CD8-positive, alpha-beta memory T cell (primary cell): ENCODE measurements around the gene AAR2. TPM values are rescaled to one million over a fixed set of nuclear protein-coding genes. Genes with fewer than 3 reads are reported as not detected.

ENCODE experiments used
- CTCF ChIA-PET: fragments of 350-600 bp; sonication (Branson Sonifier 250); formaldehyde crosslinking; loops from one replicate; lab custom pipeline; 2021; ENCODE audit warnings: antibody characterized with exemption; lab: Charles Lee
- POLR2A ChIA-PET: fragments of 350-600 bp; sonication (Branson Sonifier 250); formaldehyde crosslinking; loops from one replicate; lab custom pipeline; 2021; ENCODE audit warnings: antibody characterized with exemption; lab: Charles Lee
- DNase-seq, 5 donors: peaks; one replicate each; pipeline versions ENCODE4 v3.0.0 to v3.0.0-alpha.2; 2020 to 2022; ENCODE audit warnings: mixed read lengths in 1 of 5
- H3K27ac ChIP-seq: one replicate; pipeline ENCODE4 v1.7.0; 2013; ENCODE audit warnings: low read depth, mild to moderate bottlenecking, low read length, moderate library complexity
- H3K27me3 ChIP-seq: 2 replicates; pipeline ENCODE4 v1.7.0; 2013; ENCODE audit warnings: low read length, mild to moderate bottlenecking; ENCODE audit not compliant: insufficient read depth, poor library complexity, severe bottlenecking
- H3K36me3 ChIP-seq: 2 replicates; pipeline ENCODE4 v1.7.0; 2013; ENCODE audit warnings: mild to moderate bottlenecking, low read length, moderate library complexity; ENCODE audit not compliant: insufficient read depth
- H3K4me1 ChIP-seq: 2 replicates; pipeline ENCODE4 v1.7.0; 2013; ENCODE audit warnings: mild to moderate bottlenecking, low read length, moderate library complexity; ENCODE audit not compliant: insufficient read depth
- H3K4me3 ChIP-seq: 2 replicates; pipeline ENCODE4 v1.7.0; 2013; ENCODE audit warnings: mild to moderate bottlenecking, low read length
- H3K9me3 ChIP-seq: 2 replicates; pipeline ENCODE4 v1.7.0; 2013; ENCODE audit warnings: mild to moderate bottlenecking, low read length
- H3K27ac Mint-ChIP-seq, 8 donors: one replicate each; pipeline ENCODE4 v1.8.0; 2020 to 2021; ENCODE audit warnings: mixed read lengths in 8 of 8, mild to moderate bottlenecking in 6 of 8, inconsistent platforms in 3 of 8, moderate library complexity in 3 of 8
- H3K27me3 Mint-ChIP-seq, 2 donors: one replicate each; pipeline ENCODE4 v1.8.0; 2020 to 2021; ENCODE audit warnings: mixed read lengths in 2 of 2, mild to moderate bottlenecking in 1 of 2, moderate library complexity in 1 of 2
- H3K36me3 Mint-ChIP-seq, 3 donors: one replicate each; pipeline ENCODE4 v1.8.0; 2020 to 2021; ENCODE audit warnings: mixed read lengths in 3 of 3, inconsistent platforms in 1 of 3, mild to moderate bottlenecking in 1 of 3
- H3K4me1 Mint-ChIP-seq, 3 donors: one replicate each; pipeline ENCODE4 v1.8.0; 2020 to 2021; ENCODE audit warnings: mixed read lengths in 3 of 3, inconsistent platforms in 1 of 3, mild to moderate bottlenecking in 1 of 3
- H3K4me3 Mint-ChIP-seq, 7 donors: one replicate each; pipeline ENCODE4 v1.8.0; 2020 to 2021; ENCODE audit warnings: mixed read lengths in 7 of 7, mild to moderate bottlenecking in 6 of 7, moderate library complexity in 4 of 7, inconsistent platforms in 2 of 7
- H3K9me3 Mint-ChIP-seq, 5 donors: one replicate each; pipeline ENCODE4 v1.8.0; 2020 to 2022; ENCODE audit warnings: mixed read lengths in 5 of 5, mild to moderate bottlenecking in 3 of 5, moderate library complexity in 2 of 5, inconsistent platforms in 1 of 5
- polyA plus RNA-seq: library from polyadenylated mRNA; unstranded; fragments of 300-500 nt; fragmentation: Illumina TruSeq; gene quantifications from one replicate; pipeline ENCODE4 v1.2.3, GENCODE V29; 2021
- total RNA-seq, 2 experiments: library from RNA; stranded (reverse); gene quantifications; one replicate each; pipeline ENCODE4 v1.2.3, GENCODE V29; 2021

The AAR2 gene
- total and polyA plus RNA-seq, 3 experiments from 2014 or later, result 32.1 to 38.2 (median 32.7) TPM

DNA sequence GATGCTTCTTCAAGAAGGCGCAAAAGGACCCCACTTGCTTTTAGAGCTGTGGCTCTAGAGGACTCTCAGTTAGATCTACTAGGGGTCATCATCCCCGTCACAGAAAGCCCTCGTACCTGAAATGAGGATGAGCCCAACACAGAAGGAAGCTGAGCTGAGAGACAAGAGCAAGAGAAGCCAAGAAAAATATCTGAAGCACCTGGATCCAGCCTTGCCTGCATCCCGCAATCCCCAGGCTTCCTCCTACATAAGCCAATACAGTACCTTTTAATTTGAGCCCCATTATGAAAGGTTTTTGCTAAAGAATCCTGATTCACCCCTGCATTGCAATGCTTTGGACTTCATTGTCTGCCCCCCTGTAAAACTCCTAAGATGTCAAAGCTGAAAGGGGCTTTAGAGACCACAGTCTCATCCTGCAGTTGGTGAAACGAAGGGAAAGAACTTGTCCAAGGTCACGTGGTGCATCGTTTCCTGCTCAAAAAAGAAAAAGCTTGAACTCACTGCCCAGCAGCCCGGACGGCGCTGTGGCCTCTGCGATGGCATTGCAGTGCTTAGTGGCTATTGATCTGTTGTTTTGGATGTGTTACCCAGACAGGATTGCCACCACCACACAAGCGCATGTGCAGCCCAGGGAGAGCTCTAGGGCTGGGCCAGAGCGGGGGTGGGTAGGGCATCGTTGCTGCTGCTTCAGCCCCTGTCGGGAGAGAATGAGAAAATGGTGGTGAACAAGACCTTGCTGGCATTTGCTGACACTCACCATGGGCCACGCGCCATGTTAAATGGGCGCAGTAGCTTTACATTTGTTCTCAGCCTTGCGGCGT lies 28.4 kb downstream of the AAR2 start:
- Mint-ChIP-seq H3K9me3 (no peaks in the 10 kb centered on the region), H3K4me1 (no peaks in the 10 kb centered on the region), H3K36me3 (no peaks in the 10 kb centered on the region), H3K4me3 (no peak overlapping the region), H3K27me3 (peaks cover 0 to 9% of the 10 kb centered on the region in 2 donors), H3K27ac (no peak overlapping the region)
- CTCF ChIA-PET, result no interaction called here
- POLR2A ChIA-PET, result no interaction called here
- Histone ChIP-seq H3K27me3 (no peaks in the 10 kb centered on the region), H3K36me3 (no peaks in the 10 kb centered on the region), H3K9me3 (no peaks in the 10 kb centered on the region), H3K4me1 (no peaks in the 10 kb centered on the region), H3K27ac (no peak overlapping the region), H3K4me3 (no peak overlapping the region)
- DNase-seq, result no peak

DNA sequence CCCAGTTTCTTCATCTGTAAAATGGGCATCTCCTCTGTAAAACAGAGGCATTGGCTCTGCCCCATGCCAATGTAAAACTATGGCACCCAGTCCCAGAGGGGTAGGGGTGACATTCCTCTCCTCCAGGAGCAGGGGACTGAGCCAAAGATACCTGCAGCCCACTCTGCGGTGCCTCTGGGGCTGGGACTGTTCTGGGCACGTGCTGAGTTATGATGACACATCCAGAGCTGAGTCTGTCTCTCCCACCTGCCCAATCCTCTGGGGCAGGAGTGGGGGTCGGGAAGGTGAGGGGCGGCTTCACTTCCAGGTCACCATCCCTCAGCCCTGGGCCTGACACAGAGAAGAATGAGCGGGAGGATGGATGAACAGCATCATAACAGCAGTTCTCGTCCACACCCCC lies 29.9 kb downstream of the AAR2 start:
- no peak overlapping the region for H3K27ac ChIP-seq
- H3K4me1 Mint-ChIP-seq, result no peaks in the 10 kb centered on the region
- CTCF ChIA-PET, result no interaction called here
- no peak overlapping the region for H3K4me3 Mint-ChIP-seq
- H3K9me3 ChIP-seq, result no peaks in the 10 kb centered on the region
- H3K36me3 Mint-ChIP-seq, result no peaks in the 10 kb centered on the region
- no peaks in the 10 kb centered on the region for H3K27me3 ChIP-seq
- no peaks in the 10 kb centered on the region for H3K4me1 ChIP-seq
- no peak overlapping the region for H3K27ac Mint-ChIP-seq
- peaks cover 0 to 9% of the 10 kb centered on the region in 2 donors for H3K27me3 Mint-ChIP-seq
- no peaks in the 10 kb centered on the region for H3K9me3 Mint-ChIP-seq
- DNase-seq, result no peak
- H3K36me3 ChIP-seq, result no peaks in the 10 kb centered on the region
- no peak overlapping the region for H3K4me3 ChIP-seq
- POLR2A ChIA-PET, result no interaction called here

DNA sequence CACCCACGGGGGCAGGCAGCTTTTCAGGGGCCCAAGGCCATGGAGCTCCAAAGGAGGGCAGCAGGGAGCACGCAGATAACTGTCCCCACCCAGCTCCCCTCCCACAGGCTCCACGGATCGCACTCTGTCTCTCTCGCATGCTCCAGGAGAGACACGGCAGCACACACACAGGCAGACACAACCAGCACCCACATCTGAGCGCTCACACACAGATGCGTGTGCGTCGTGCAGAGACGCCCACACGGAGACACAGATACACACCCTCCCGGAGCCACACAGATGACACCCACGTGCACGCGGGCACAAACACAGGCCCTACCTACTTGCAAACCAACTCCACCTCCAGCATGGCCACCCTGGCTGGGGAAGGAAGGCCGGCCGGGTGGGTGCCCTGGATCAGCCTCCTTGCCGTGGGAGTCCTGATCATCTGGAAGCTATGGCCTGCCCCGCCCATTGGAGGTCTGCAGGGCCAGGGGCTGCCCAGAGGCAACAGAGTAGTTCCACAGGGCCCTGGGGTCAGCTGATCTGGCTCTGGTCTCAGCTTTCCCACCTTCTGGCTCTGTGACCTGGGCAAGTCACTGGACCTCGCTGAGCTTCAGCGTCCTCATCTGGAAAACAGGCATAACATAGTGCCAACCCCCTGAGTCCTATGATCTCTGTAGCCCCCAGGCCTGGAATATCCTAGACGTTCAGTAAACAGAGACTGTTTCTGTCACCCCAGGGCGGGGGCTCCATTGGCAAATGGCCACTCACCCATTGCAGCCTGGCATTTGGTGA lies 31.5 kb downstream of the AAR2 start:
- Mint-ChIP-seq H3K9me3 (no peaks in the 10 kb centered on the region), H3K4me1 (no peaks in the 10 kb centered on the region), H3K36me3 (no peaks in the 10 kb centered on the region), H3K27ac (no peak overlapping the region), H3K4me3 (no peak overlapping the region), H3K27me3 (peaks cover 3 to 9% of the 10 kb centered on the region in 2 donors)
- Histone ChIP-seq H3K9me3 (no peaks in the 10 kb centered on the region), H3K27me3 (no peaks in the 10 kb centered on the region), H3K4me3 (no peak overlapping the region), H3K27ac (no peak overlapping the region), H3K36me3 (no peaks in the 10 kb centered on the region), H3K4me1 (no peaks in the 10 kb centered on the region)
- ChIA-PET POLR2A (interaction anchor here (0.6 kb wide), 1 partner anchor 21 kb away, joined by 3 read pairs; no protein-coding TSS in a partner anchor), CTCF (no interaction called here)
- DNase-seq, result no peak

DNA sequence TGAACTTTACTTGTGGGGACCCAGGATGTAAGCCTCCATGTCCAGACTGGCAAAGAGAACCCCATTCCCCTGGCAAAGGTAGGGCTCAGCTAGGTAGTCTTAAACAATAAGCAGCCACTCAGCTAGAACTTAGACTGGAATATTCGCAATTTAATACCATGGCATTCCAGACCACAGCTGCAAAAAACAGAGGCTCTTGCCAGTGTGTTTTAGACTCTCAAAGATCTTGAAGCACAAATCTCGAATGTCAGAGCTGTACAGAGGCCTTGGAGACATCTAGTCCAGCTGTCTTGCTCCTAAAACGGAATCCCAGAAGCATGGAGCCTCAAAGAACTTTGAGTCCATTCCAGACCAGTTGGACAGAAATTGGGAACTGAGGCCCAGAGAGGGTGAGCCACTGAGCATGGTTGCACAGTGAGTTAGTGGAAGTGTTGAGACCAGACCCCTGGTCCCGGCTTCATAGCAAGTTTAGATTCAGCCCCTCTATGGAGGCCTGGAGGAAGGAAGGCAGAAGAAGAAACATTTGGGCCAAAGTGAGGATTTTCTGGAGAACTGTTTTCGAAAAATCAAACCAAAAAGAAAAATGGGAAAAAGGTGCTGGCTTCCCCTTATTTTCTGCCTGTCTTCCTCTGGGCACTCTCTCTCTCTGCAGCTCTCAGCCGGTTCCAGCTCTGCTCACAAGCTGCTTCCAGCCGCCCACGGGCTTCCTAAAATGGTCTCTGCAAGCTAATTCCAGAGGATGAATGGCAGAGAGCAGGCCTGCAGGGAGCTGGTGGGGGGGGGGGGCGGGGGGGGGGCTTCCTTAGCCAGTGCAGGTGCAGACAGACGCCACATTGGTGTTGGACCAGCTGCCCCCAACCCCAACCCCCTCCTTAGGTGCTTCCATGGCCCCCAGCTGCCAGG lies 32.4 kb downstream of the AAR2 start:
- H3K27me3 Mint-ChIP-seq, result peaks cover 9 to 10% of the 10 kb centered on the region in 2 donors
- no peaks in the 10 kb centered on the region for H3K4me1 Mint-ChIP-seq
- no peak overlapping the region for H3K4me3 Mint-ChIP-seq
- no peak for DNase-seq
- Histone ChIP-seq H3K27me3 (no peaks in the 10 kb centered on the region), H3K4me3 (no peak overlapping the region), H3K27ac (no peak overlapping the region), H3K36me3 (no peaks in the 10 kb centered on the region), H3K4me1 (no peaks in the 10 kb centered on the region), H3K9me3 (no peaks in the 10 kb centered on the region)
- ChIA-PET POLR2A (interaction anchor here (0.6 kb wide), 1 partner anchor 22 kb away, joined by 3 read pairs; no protein-coding TSS in a partner anchor), CTCF (no interaction called here)
- H3K36me3 Mint-ChIP-seq, result no peaks in the 10 kb centered on the region
- no peaks in the 10 kb centered on the region for H3K9me3 Mint-ChIP-seq
- no peak overlapping the region for H3K27ac Mint-ChIP-seq

DNA sequence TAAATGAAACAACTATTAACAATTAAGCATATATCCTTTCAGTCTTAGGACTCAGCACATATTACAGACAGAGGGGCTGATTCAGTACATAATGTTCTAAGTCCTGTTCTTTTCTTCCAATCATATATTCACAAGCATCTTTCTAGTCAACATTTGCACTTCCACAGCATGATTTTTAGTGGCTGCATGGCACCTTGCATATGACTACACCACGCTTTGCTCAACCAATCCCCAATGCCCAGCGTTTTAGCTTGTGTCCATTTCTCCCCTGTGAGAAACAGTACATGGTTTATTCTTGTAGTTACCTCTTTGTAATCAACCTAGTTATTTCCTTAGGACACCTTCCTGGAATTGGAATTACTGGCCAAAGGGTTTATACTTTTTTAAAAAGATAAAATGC lies 33.2 kb downstream of the AAR2 start:
- Histone ChIP-seq H3K36me3 (no peaks in the 10 kb centered on the region), H3K4me3 (no peak overlapping the region), H3K9me3 (no peaks in the 10 kb centered on the region), H3K4me1 (no peaks in the 10 kb centered on the region), H3K27me3 (no peaks in the 10 kb centered on the region), H3K27ac (no peak overlapping the region)
- H3K9me3 Mint-ChIP-seq, result no peaks in the 10 kb centered on the region
- ChIA-PET CTCF (no interaction called here), POLR2A (no interaction called here)
- no peaks in the 10 kb centered on the region for H3K4me1 Mint-ChIP-seq
- no peaks in the 10 kb centered on the region for H3K36me3 Mint-ChIP-seq
- peaks cover 13 to 15% of the 10 kb centered on the region in 2 donors for H3K27me3 Mint-ChIP-seq
- no peak overlapping the region for H3K4me3 Mint-ChIP-seq
- no peak overlapping the region for H3K27ac Mint-ChIP-seq
- DNase-seq, result no peak

DNA sequence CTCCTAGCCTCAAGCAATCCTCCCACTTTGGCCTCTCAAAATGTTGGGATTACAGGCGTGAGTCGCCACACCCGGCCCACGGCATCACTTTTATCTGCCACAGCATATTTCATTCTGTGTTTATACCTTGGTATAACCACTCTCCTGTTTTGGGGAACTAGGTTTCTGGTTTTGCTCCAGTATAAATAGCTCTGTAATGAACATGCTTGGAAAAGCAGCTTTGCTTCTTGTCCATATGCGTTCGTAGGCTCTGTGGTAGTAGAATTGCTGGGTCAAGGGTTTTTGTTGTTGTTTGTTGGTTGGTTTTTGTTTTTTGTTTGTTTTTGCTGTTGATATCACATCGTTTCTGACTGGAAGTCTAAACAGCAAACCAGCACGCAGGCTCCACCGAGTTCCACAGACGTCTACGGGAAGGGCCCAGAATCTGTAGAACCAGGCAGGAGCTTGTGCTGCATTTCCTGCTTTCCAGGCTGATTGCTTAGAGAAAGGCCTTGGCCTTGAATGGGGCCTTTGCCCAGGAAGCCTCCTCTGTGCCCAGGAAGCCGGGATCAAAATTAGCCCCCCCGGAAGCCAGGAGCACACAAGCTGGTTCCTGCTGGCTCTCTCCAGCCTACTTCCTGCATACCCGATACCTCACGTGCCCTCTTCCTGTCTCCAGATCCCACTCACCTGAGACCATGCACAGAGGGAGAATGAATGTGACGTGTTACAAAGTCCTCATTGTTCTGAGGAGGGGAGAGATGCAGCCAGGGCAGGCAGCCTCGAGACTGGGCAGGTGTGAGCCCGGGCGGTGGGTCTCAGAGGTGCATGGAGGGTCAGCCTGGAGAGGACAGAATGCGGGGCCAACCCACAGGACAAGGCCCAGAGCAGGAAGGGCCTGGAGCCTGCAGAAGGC lies 34.7 kb downstream of the AAR2 start:
- ChIA-PET CTCF (no interaction called here), POLR2A (no interaction called here)
- DNase-seq, result no peak
- H3K27me3 ChIP-seq, result no peaks in the 10 kb centered on the region
- H3K9me3 Mint-ChIP-seq, result no peaks in the 10 kb centered on the region
- H3K9me3 ChIP-seq, result no peaks in the 10 kb centered on the region
- H3K27ac ChIP-seq, result no peak overlapping the region
- no peaks in the 10 kb centered on the region for H3K36me3 Mint-ChIP-seq
- H3K4me1 Mint-ChIP-seq, result no peaks in the 10 kb centered on the region
- peaks cover 16 to 20% of the 10 kb centered on the region in 2 donors for H3K27me3 Mint-ChIP-seq
- H3K4me3 Mint-ChIP-seq, result no peak overlapping the region
- H3K27ac Mint-ChIP-seq, result peak overlapping the region in 1 of 8 donors; percentile 59
- H3K36me3 ChIP-seq, result no peaks in the 10 kb centered on the region
- H3K4me1 ChIP-seq, result no peaks in the 10 kb centered on the region
- no peak overlapping the region for H3K4me3 ChIP-seq
